Hematopoietic multipotent progenitor cell (in vitro differentiated cells): Measurements from ENCODE around the gene CYP3A4. TPM values are rescaled to one million over a fixed set of nuclear protein-coding genes. Genes with fewer than 3 reads are reported as not detected.
"Not testable (repeated sequence)": the region's sequence is repeated elsewhere in the genome, so short reads cannot be mapped to it uniquely, and the experiment has no call there.

Experiments
- DNase-seq, 3 donors: peaks; one replicate each; pipeline ENCODE4 v3.0.0-alpha.2; 2011 to 2015; ENCODE audit warnings: low read depth in 2 of 3, low spot score in 2 of 3
- small RNA-seq: library from RNA; depleted of rRNA; stranded (forward); fragments of <200 nt; gene quantifications from one replicate; pipeline ENCODE3, GENCODE V24; 2012
- total RNA-seq: library from RNA; depleted of rRNA; stranded (reverse); fragments of >200 nt; gene quantifications from one replicate; pipeline ENCODE4 v1.2.3, GENCODE V29; 2012

The CYP3A4 gene
- total RNA-seq, 1 donor = not detected

GRCh38 chr7:99730238-99730810, 53.7 kb downstream of the CYP3A4 start:
- no peak for DNase-seq

- no peak for DNase-seq
Measured at GRCh38 chr7:99729486-99730237, 54.3 kb downstream of the CYP3A4 start.

GRCh38 chr7:99728615-99729014, 55.4 kb downstream of the CYP3A4 start:
- no peak for DNase-seq

GRCh38 chr7:99723201-99723600, 60.8 kb downstream of the CYP3A4 start:
- not testable (repeated sequence) for DNase-seq

- no peak for DNase-seq
Measured at GRCh38 chr7:99720800-99721595, 63.0 kb downstream of the CYP3A4 start.

GRCh38 chr7:99719996-99720769, 63.8 kb downstream of the CYP3A4 start:
- no peak for DNase-seq

- no peak for DNase-seq
Measured at GRCh38 chr7:99713995-99714570, 69.9 kb downstream of the CYP3A4 start.

GRCh38 chr7:99709838-99710578, 74.0 kb downstream of the CYP3A4 start:
- DNase-seq = no peak

GRCh38 chr7:99709260-99709659, 74.7 kb downstream of the CYP3A4 start:
- DNase-seq = no peak

GRCh38 chr7:99707096-99707495, 76.9 kb downstream of the CYP3A4 start:
- peak in 2 of 3 donors; percentile 8 to 29 for DNase-seq

Small RNAs within 50 kb of the gene (small RNA-seq; reads per million reads assigned to genes)
- not detected for gene CYP3A137P

Other genes with a start within 250 kb of the CYP3A4 start
- 3.2 TPM for gene FAM200A, start 232.1 kb downstream of the CYP3A4 start, total RNA-seq
- 44.2 TPM for gene ZNF655, start 225.5 kb downstream of the CYP3A4 start, total RNA-seq
- 0.54 TPM for gene TMEM225B, start 185.9 kb downstream of the CYP3A4 start, total RNA-seq
- 17.5 TPM for gene ZSCAN25, start 167.2 kb downstream of the CYP3A4 start, total RNA-seq
- gene CYP3A5, start 104.2 kb downstream of the CYP3A4 start, total RNA-seq = not detected
- not detected for gene CYP3A7, start 49.0 kb downstream of the CYP3A4 start, total RNA-seq
- not detected for gene CYP3A43, start 43.8 kb upstream of the CYP3A4 start, total RNA-seq
- gene OR2AE1, start 92.8 kb upstream of the CYP3A4 start, total RNA-seq = 0.27 TPM
- gene TRIM4, start 135.3 kb upstream of the CYP3A4 start, total RNA-seq = 24.8 TPM
- gene GJC3, start 145.4 kb upstream of the CYP3A4 start, total RNA-seq = 0.54 TPM
- gene AZGP1, start 191.8 kb upstream of the CYP3A4 start, total RNA-seq = not detected
- 35.3 TPM for gene ZKSCAN1, start 231.4 kb upstream of the CYP3A4 start, total RNA-seq